H1 (cell line): ENCODE data around the gene CADM2. TPM values are rescaled to one million over a fixed set of nuclear protein-coding genes. Genes with fewer than 3 reads are reported as not detected.

Source experiments
- CTCF ChIA-PET: fragments of 300-600 bp; sonication (Branson Sonifier 250); formaldehyde crosslinking; loops from one replicate; lab custom pipeline; 2021; ENCODE audit not compliant: partially characterized antibody; lab: Charles Lee
- POLR2A ChIA-PET: fragments of 300-600 bp; sonication (Branson Sonifier 250); formaldehyde crosslinking; loops from one replicate; lab custom pipeline; 2021; ENCODE audit warnings: inconsistent platforms; ENCODE audit not compliant: partially characterized antibody; lab: Charles Lee
- DNase-seq, 2 experiments: peaks; one replicate each; pipeline versions ENCODE4 v3.0.0 to v3.0.0-alpha.2; 2010 to 2022; ENCODE audit warnings: low spot score in 2 of 2, low read depth in 1 of 2, mixed read lengths in 1 of 2
- FAIRE-seq: peaks from 2 replicates; lab custom pipeline; 2011; peaks lifted over from hg19 to GRCh38; lab: Jason Lieb, UNC
- H2AFZ ChIP-seq: 2 replicates; pipeline ENCODE4 v1.8.1; 2012; ENCODE audit warnings: low read length, inconsistent platforms
- H2AK5ac ChIP-seq: 2 replicates; pipeline ENCODE4 v1.6.1; 2013; ENCODE audit warnings: low read depth, low read length
- H2BK120ac ChIP-seq: replicated peaks from 2 replicates; pipeline ENCODE3; 2013; ENCODE audit warnings: low read depth, low read length, inconsistent platforms
- H2BK12ac ChIP-seq: 2 replicates; pipeline ENCODE4 v1.6.1; 2013; ENCODE audit warnings: low read depth, low read length
- H2BK15ac ChIP-seq: 2 replicates; pipeline ENCODE4 v1.6.1; 2013; ENCODE audit warnings: low read length
- H2BK20ac ChIP-seq: 2 replicates; pipeline ENCODE4 v1.6.1; 2013; ENCODE audit warnings: low read length
- H2BK5ac ChIP-seq: 2 replicates; pipeline ENCODE4 v1.6.1; 2013; ENCODE audit warnings: low read depth, low read length
- H3K14ac ChIP-seq: 2 replicates; pipeline ENCODE4 v1.6.1; 2013; ENCODE audit warnings: inconsistent platforms; ENCODE audit not compliant: insufficient read length
- H3K18ac ChIP-seq: 2 replicates; pipeline ENCODE4 v1.6.1; 2013; ENCODE audit warnings: low read length; ENCODE audit errors: extremely low read depth
- H3K23ac ChIP-seq: 2 replicates; pipeline ENCODE4 v1.6.1; 2013; ENCODE audit warnings: inconsistent platforms; ENCODE audit not compliant: insufficient read length
- H3K23me2 ChIP-seq: 2 replicates; pipeline ENCODE4 v1.6.1; 2013; ENCODE audit warnings: low read depth, low read length
- H3K27ac ChIP-seq: 2 replicates; pipeline ENCODE4 v1.6.1; 2011; ENCODE audit warnings: low read depth, low read length, inconsistent platforms
- H3K27me3 ChIP-seq, 4 experiments: replicated peaks in 1 of 4; 1 replicate in 1 of 4; 2 replicates in 3 of 4; pipeline versions ENCODE4 v1.6.1 to v1.8.1; 2011 to 2013; ENCODE audit warnings: low read length in 3 of 4, mild to moderate bottlenecking in 3 of 4, inconsistent platforms in 2 of 4, mixed read lengths in 2 of 4, moderate library complexity in 1 of 4; ENCODE audit not compliant: control insufficient read depth in 3 of 4, insufficient read depth in 3 of 4; ENCODE audit errors: extremely low read depth in 1 of 4
- H3K36me3 ChIP-seq, 4 experiments: 2 replicates each; pipeline versions ENCODE4 v1.6.1 to v1.8.1; 2011 to 2013; ENCODE audit warnings: mild to moderate bottlenecking in 4 of 4, low read length in 3 of 4, moderate library complexity in 2 of 4, control low read depth in 1 of 4, inconsistent platforms in 1 of 4; ENCODE audit not compliant: insufficient read depth in 4 of 4, control insufficient read depth in 2 of 4
- H3K4ac ChIP-seq: replicated peaks from 2 replicates; pipeline ENCODE3; 2013; ENCODE audit warnings: low read length, low read depth, mixed read lengths, inconsistent platforms; ENCODE audit not compliant: insufficient read length
- H3K4me1 ChIP-seq, 4 experiments: replicated peaks in 1 of 4; 1 replicate in 1 of 4; 2 replicates in 3 of 4; pipeline versions ENCODE4 v1.6.1 to v1.8.1; 2011 to 2013; ENCODE audit warnings: low read length in 3 of 4, inconsistent platforms in 2 of 4, mixed read lengths in 1 of 4; ENCODE audit not compliant: insufficient read depth in 4 of 4, control insufficient read depth in 3 of 4
- H3K4me2 ChIP-seq, 2 experiments: 2 replicates each; pipeline versions ENCODE4 v1.6.1 to v1.8.1; 2011 to 2013; ENCODE audit warnings: low read depth in 2 of 2, low read length in 2 of 2, control low read depth in 1 of 2, inconsistent platforms in 1 of 2, mild to moderate bottlenecking in 1 of 2; ENCODE audit not compliant: insufficient read depth in 1 of 2
- H3K4me3 ChIP-seq, 4 experiments: fragments of 200-600, 300-600 bp in 1 of 4; sonication (generic), shearing (Covaris generic), sonication (Bioruptor Twin) in 1 of 4; 2 replicates each; pipeline versions ENCODE4 v1.5.1 to v1.8.1; 2011 to 2016; ENCODE audit warnings: low read length in 4 of 4, low read depth in 3 of 4, control low read depth in 2 of 4, inconsistent platforms in 2 of 4, mild to moderate bottlenecking in 2 of 4, mixed read lengths in 1 of 4, moderate library complexity in 1 of 4; ENCODE audit not compliant: insufficient read depth in 2 of 4; ENCODE audit errors: extremely low read depth in 1 of 4
- H3K56ac ChIP-seq: replicated peaks from 2 replicates; pipeline ENCODE3; 2013; ENCODE audit warnings: low read depth, mild to moderate bottlenecking, mixed read lengths, low read length, inconsistent platforms; ENCODE audit not compliant: insufficient read length
- H3K79me1 ChIP-seq: 2 replicates; pipeline ENCODE4 v1.6.1; 2013; ENCODE audit warnings: low read depth, low read length, control low read depth
- H3K79me2 ChIP-seq, 2 experiments: 2 replicates each; pipeline versions ENCODE4 v1.6.1 to v1.8.1; 2012 to 2013; ENCODE audit warnings: low read length in 2 of 2, mild to moderate bottlenecking in 2 of 2, inconsistent platforms in 1 of 2; ENCODE audit not compliant: insufficient read depth in 2 of 2, control insufficient read depth in 1 of 2
- H3K9ac ChIP-seq, 4 experiments: replicated peaks in 1 of 4; 1 replicate in 1 of 4; 2 replicates in 3 of 4; pipeline versions ENCODE4 v1.6.1 to v1.8.1; 2011 to 2013; ENCODE audit warnings: low read depth in 3 of 4, low read length in 3 of 4, control low read depth in 2 of 4, mild to moderate bottlenecking in 2 of 4, moderate library complexity in 2 of 4, inconsistent platforms in 1 of 4; ENCODE audit errors: extremely low read depth in 1 of 4
- H3K9me3 ChIP-seq, 2 experiments: 2 replicates each; pipeline versions ENCODE4 v1.6.1 to v1.8.1; 2012 to 2013; ENCODE audit warnings: mild to moderate bottlenecking in 2 of 2, moderate library complexity in 2 of 2, control low read depth in 1 of 2, inconsistent platforms in 1 of 2, low read depth in 1 of 2, low read length in 1 of 2, mixed read lengths in 1 of 2; ENCODE audit not compliant: insufficient read depth in 2 of 2
- H4K20me1 ChIP-seq, 2 experiments: replicated peaks in 1 of 2; 2 replicates each; pipeline versions ENCODE3 to v1.8.1; 2011 to 2013; ENCODE audit warnings: inconsistent platforms in 2 of 2, low read length in 2 of 2, mild to moderate bottlenecking in 1 of 2; ENCODE audit not compliant: insufficient read depth in 2 of 2, control insufficient read depth in 1 of 2
- H4K5ac ChIP-seq: 2 replicates; pipeline ENCODE4 v1.6.1; 2013; ENCODE audit warnings: low read length, low read depth, mixed read lengths, inconsistent platforms; ENCODE audit not compliant: insufficient read length
- H4K8ac ChIP-seq: 2 replicates; pipeline ENCODE4 v1.8.0; 2013; ENCODE audit warnings: mild to moderate bottlenecking, moderate library complexity, low read length, inconsistent platforms; ENCODE audit not compliant: insufficient read depth; ENCODE audit errors: extremely low read depth
- H4K91ac ChIP-seq: replicated peaks from 2 replicates; pipeline ENCODE3; 2013; ENCODE audit warnings: low read length, mixed read lengths, inconsistent platforms; ENCODE audit not compliant: insufficient read length
- POLR2A ChIP-seq, 2 experiments: IDR thresholded peaks; 1 replicate in 1 of 2; 2 replicates in 1 of 2; pipeline ENCODE4 v1.6.1; 2011; ENCODE audit warnings: low read depth in 2 of 2, low read length in 2 of 2, mild to moderate bottlenecking in 2 of 2; ENCODE audit errors: control extremely low read depth in 1 of 2
- RAD21 ChIP-seq, 2 experiments: IDR thresholded peaks in 1 of 2; conservative IDR thresholded peaks in 1 of 2; 2 replicates each; pipeline ENCODE4 v1.6.1; 2011; ENCODE audit warnings: low read depth in 2 of 2, low read length in 2 of 2, improper control_type of control experiment in 1 of 2, inconsistent platforms in 1 of 2, mild to moderate bottlenecking in 1 of 2, moderate library complexity in 1 of 2
- WGBS, 2 experiments: shearing (Covaris generic) in 1 of 2; methylation state at CpG; one replicate each; pipeline versions ENCODE4 v1.1.6 to v1.1.7; 2013 to 2015; ENCODE audit warnings: low lambda C conversion rate in 2 of 2, mixed read lengths in 2 of 2, inconsistent platforms in 1 of 2, low coverage in 1 of 2, missing lambda C conversion rate in 1 of 2; ENCODE audit not compliant: insufficient replicate concordance in 2 of 2, insufficient coverage in 1 of 2, insufficient read length in 1 of 2; ENCODE audit errors: extremely low coverage in 1 of 2, missing lambda C conversion rate in 1 of 2; 5-methylcytosine and 5-hydroxymethylcytosine counted together
- polyA plus RNA-seq, 7 experiments: library from polyadenylated mRNA; depleted of rRNA in 3 of 7; stranded (reverse) in 5 of 7; unstranded in 2 of 7; fragments of >200 nt in 5 of 7; fragments of 200-250 nt in 2 of 7; gene quantifications; 1 replicate in 5 of 7; 2 replicates in 1 of 7; 4 replicates in 1 of 7; pipeline versions ENCODE4 v1.2.1 to v1.2.3, GENCODE V29; 2011 to 2013; ENCODE audit warnings: missing spikeins in 2 of 7, mixed read lengths in 2 of 7
- total RNA-seq: library from RNA; stranded (reverse); fragmentation: NEBNext Ultra II Directional; extraction: Animal tissue kit (Norgen Biotek cat#: 25700); gene quantifications from 2 replicates; pipeline ENCODE4 v1.2.1, GENCODE V29; 2021

The CADM2 gene
- total and polyA plus RNA-seq, 2 of the 8 experiments (the other 6 are each of a cell fraction or from before 2014, with no cell fraction given): 14.9 to 20.9 TPM

DNA sequence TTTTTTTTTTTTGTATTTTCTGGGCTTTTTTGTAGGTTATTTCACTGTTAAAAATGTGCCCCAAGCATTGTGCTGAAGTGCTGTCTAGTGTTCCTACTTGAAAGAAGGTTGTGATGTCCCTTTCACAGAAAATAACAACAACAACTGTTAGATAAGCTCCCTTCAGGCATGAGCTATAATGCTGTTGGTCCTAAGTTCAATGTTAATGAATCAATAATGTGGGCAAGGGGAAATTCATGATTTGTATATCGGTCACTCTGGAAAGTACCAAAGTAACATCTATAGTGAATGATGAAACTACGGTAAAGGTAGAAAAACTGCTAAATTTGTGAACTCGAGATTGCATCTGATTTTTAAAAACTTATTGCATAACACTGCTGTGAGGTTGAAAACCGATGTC, 539.4 kb downstream of the CADM2 start:
- no peak overlapping the region for H2BK12ac ChIP-seq
- H3K79me2 ChIP-seq: no peaks in the 10 kb centered on the region
- H2BK120ac ChIP-seq: no peak overlapping the region
- no peaks in the 10 kb centered on the region for H3K79me1 ChIP-seq
- H3K18ac ChIP-seq: no peak overlapping the region
- no peak overlapping the region for H2AK5ac ChIP-seq
- 89% methylated on average over 4 of the region's 4 CpGs; no CpG with 5 or more reads in 1 of the 2 experiments for WGBS, 2 experiments
- TF ChIP-seq POLR2A (IDR thresholded peaks at IDR 0.05; ENCODE audit: control extremely low read depth in 1 of 2, low read depth in 2 of 2, low read length in 2 of 2) (no peak), RAD21 (IDR thresholded peaks at IDR 0.05 in 1 of 2, conservative IDR thresholded peaks at IDR 0.05 in 1 of 2; ENCODE audit: low read depth in 2 of 2, low read length in 2 of 2) (no peak)
- TF ChIP-seq, all 59 proteins: peak for 0
- Histone ChIP-seq H3K4me1 (peaks cover 0 to 3% (median 0%) of the 10 kb centered on the region in 4 experiments; a peak in 1 of 7 replicates), H3K23me2 (no peaks in the 10 kb centered on the region), H4K5ac (no peak overlapping the region), H2AFZ (no peak overlapping the region), H3K9me3 (no peaks in the 10 kb centered on the region), H4K91ac (no peak overlapping the region), H3K4me3 (no peak overlapping the region), H3K27me3 (no peaks in the 10 kb centered on the region), H3K36me3 (no peaks in the 10 kb centered on the region), H4K8ac (no peak overlapping the region), H2BK20ac (no peak overlapping the region), H2BK15ac (no peak overlapping the region), H2BK5ac (no peak overlapping the region), H3K9ac (no peak overlapping the region), H3K4me2 (no peak overlapping the region), H3K14ac (no peak overlapping the region), H3K27ac (no peak overlapping the region), H4K20me1 (no peaks in the 10 kb centered on the region), H3K4ac (no peak overlapping the region), H3K23ac (no peak overlapping the region), H3K56ac (no peak overlapping the region)
- ChIA-PET CTCF (interaction anchor here (0.7 kb wide), 1 partner anchor 1539 kb away, joined by 4 read pairs; no protein-coding TSS in a partner anchor), POLR2A (no interaction called here)
- FAIRE-seq (no peak), DNase-seq (no peak)
